ENCODE measurements around the gene MBP.

The MBP gene

GRCh38 chr18:77103187-77103850 is 29.3 kb downstream of the MBP start:
- POLR2A ChIA-PET: no interaction called here
- no peak for TF ChIP-seq TARDBP (IDR thresholded peaks at IDR 0.05)
- CTCF ChIA-PET: no interaction called here
- DNase-seq (ENCODE audit: extremely low spot score): no peak

GRCh38 chr18:77102259-77103040 is 30.1 kb downstream of the MBP start:
- POLR2A ChIA-PET: no interaction called here
- no peak for TF ChIP-seq NFRKB (IDR thresholded peaks at IDR 0.05)
- no peak for TF ChIP-seq FOXK2 (IDR thresholded peaks at IDR 0.05)
- TF ChIP-seq CTBP1 (IDR thresholded peaks at IDR 0.05; ENCODE audit: borderline replicate concordance): no peak
- TF ChIP-seq FOXA1 (IDR thresholded peaks at IDR 0.05): no peak
- no peak for TF ChIP-seq SUZ12 (IDR thresholded peaks at IDR 0.05)
- TF ChIP-seq FOXM1 (IDR thresholded peaks at IDR 0.05; ENCODE audit: borderline replicate concordance): no peak
- no peak for TF ChIP-seq LEF1 (IDR thresholded peaks at IDR 0.05; ENCODE audit: borderline replicate concordance)
- TF ChIP-seq ARNT (IDR thresholded peaks at IDR 0.05): no peak
- no peak for TF ChIP-seq L3MBTL2 (conservative IDR thresholded peaks at IDR 0.05)
- no peak for TF ChIP-seq ZNF384 (IDR thresholded peaks at IDR 0.05)
- TF ChIP-seq HDGF (IDR thresholded peaks at IDR 0.05; ENCODE audit: borderline replicate concordance): no peak
- no peak for TF ChIP-seq TARDBP (IDR thresholded peaks at IDR 0.05)
- TF ChIP-seq BHLHE40 (IDR thresholded peaks at IDR 0.05; ENCODE audit: borderline replicate concordance): no peak
- TF ChIP-seq PKNOX1 (IDR thresholded peaks at IDR 0.05): no peak
- no peak for TF ChIP-seq SP1 (IDR thresholded peaks at IDR 0.05)
- TF ChIP-seq ELF4 (IDR thresholded peaks at IDR 0.05): no peak
- DNase-seq (ENCODE audit: extremely low spot score): peak; percentile 10
- CTCF ChIA-PET: no interaction called here

DNA sequence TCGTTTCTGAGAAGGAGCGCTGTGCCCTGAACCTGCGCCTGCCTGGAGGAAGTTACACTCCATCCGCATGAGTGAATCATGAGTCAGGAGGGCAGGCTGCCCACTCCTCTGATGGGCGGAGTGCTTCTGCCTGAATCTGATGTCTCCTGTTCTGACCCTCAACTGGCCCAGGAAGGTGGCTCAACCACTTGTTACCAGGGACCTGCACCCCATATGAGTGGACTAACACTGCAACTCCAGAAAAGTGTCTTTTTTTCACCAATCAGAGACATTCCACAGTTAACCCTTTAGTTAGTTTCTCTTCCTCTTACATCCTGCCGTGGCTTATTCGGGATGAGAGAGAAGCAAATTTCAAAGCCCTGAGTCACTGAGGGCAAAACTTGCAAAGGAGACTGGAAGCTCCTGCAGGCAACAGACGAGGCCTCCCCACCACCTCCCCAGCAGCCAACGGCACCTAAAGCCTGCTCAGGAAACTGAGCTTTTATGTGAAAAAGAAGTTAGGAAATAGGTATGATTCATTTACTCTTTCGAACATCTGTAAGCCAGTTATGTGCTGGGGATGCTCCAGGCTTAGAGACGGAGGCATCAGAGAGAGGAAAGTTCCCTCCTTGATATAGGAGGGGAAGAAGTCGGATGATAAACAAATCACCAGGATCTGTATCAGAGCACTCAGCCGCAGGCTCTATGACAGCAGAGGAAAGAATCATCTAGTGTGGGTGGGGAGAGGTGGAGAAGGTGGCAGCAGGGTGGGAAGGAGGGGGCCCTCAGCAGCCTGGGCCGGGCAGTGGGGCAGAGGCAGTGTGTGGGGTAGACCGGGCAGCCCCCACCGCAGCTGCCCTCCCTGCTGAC is 30.9 kb downstream of the MBP start:
- DNase-seq (ENCODE audit: extremely low spot score): no peak
- TF ChIP-seq L3MBTL2 (conservative IDR thresholded peaks at IDR 0.05) (no peak), NFRKB (IDR thresholded peaks at IDR 0.05) (no peak), PKNOX1 (IDR thresholded peaks at IDR 0.05) (no peak), BHLHE40 (IDR thresholded peaks at IDR 0.05; ENCODE audit: borderline replicate concordance) (no peak), ELF4 (IDR thresholded peaks at IDR 0.05) (no peak), LEF1 (IDR thresholded peaks at IDR 0.05; ENCODE audit: borderline replicate concordance) (no peak)
- POLR2A ChIA-PET: no interaction called here
- CTCF ChIA-PET: no interaction called here

GRCh38 chr18:77100751-77101355 is 31.7 kb downstream of the MBP start:
- DNase-seq (ENCODE audit: extremely low spot score): no peak
- ChIA-PET POLR2A (no interaction called here), CTCF (no interaction called here)
- TF ChIP-seq PKNOX1 (IDR thresholded peaks at IDR 0.05) (no peak), NFRKB (IDR thresholded peaks at IDR 0.05) (no peak), FOXK2 (IDR thresholded peaks at IDR 0.05) (no peak), LEF1 (IDR thresholded peaks at IDR 0.05; ENCODE audit: borderline replicate concordance) (no peak), ARNT (IDR thresholded peaks at IDR 0.05) (no peak), FOXA1 (IDR thresholded peaks at IDR 0.05) (no peak), TARDBP (IDR thresholded peaks at IDR 0.05) (no peak), CTBP1 (IDR thresholded peaks at IDR 0.05; ENCODE audit: borderline replicate concordance) (no peak), HDGF (IDR thresholded peaks at IDR 0.05; ENCODE audit: borderline replicate concordance) (no peak), L3MBTL2 (conservative IDR thresholded peaks at IDR 0.05) (no peak), FOXM1 (IDR thresholded peaks at IDR 0.05; ENCODE audit: borderline replicate concordance) (no peak), ZNF384 (IDR thresholded peaks at IDR 0.05) (no peak), ELF4 (IDR thresholded peaks at IDR 0.05) (no peak), SP1 (IDR thresholded peaks at IDR 0.05) (no peak), BHLHE40 (IDR thresholded peaks at IDR 0.05; ENCODE audit: borderline replicate concordance) (no peak), SUZ12 (IDR thresholded peaks at IDR 0.05) (no peak)

DNA sequence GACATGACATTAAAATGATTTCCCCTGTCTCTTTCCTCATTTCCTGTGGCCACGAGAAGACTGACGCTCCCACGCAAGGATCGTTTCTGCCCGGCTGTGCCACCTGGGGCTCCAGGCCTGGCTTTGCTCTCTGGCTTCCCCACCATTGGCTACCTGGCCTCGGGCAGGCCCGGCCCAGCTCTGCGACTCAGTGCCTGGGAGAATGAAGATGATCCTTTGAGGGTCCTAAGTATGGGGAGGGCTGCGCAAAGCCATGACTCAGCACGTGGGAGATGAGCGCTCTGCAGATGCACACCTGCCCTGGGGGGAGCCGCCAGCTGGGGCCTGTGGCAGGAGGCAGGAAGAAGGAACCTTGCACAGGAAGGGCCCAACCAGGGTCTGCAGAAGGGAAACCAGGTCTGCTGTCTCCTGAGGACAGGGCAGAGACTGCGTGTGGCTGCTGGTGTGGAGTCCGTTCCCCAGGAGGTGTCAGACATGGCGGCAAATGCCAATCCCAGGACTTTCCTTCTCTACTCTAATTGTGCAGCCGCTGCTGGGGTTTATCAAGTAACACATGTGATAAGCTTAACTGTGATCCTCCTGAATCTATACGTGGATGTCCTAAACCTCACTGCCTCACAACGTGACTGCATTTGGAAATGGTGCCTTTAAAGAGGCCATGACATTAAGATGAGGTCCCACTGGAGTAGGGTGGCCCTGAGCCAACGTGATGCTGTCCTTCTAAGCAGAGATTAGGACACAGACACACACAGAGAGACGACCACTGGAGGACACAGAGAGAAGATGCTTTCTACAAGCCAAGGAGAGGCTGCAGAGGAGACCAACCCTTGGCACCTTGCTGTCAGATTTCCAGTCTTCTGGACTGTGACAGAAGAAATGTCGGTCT is 32.9 kb downstream of the MBP start:
- DNase-seq (ENCODE audit: extremely low spot score): no peak
- CTCF ChIA-PET: no interaction called here
- POLR2A ChIA-PET: no interaction called here
- TF ChIP-seq ARNT (IDR thresholded peaks at IDR 0.05): no peak
- TF ChIP-seq LEF1 (IDR thresholded peaks at IDR 0.05; ENCODE audit: borderline replicate concordance): no peak
- no peak for TF ChIP-seq FOXM1 (IDR thresholded peaks at IDR 0.05; ENCODE audit: borderline replicate concordance)
- TF ChIP-seq SP1 (IDR thresholded peaks at IDR 0.05): no peak
- TF ChIP-seq PKNOX1 (IDR thresholded peaks at IDR 0.05): no peak
- no peak for TF ChIP-seq HDGF (IDR thresholded peaks at IDR 0.05; ENCODE audit: borderline replicate concordance)
